ENCODE data around the gene NKD1.

Gene NKD1

GRCh38 chr16:50555952-50556673, 7.9 kb downstream of the NKD1 start:
- DNase-seq, result no peak

GRCh38 chr16:50557046-50557445, 8.8 kb downstream of the NKD1 start:
- no peak for DNase-seq

GRCh38 chr16:50558913-50559312, 10.7 kb downstream of the NKD1 start:
- no peak for DNase-seq

GRCh38 chr16:50559342-50559741, 11.1 kb downstream of the NKD1 start:
- no peak for DNase-seq

DNA sequence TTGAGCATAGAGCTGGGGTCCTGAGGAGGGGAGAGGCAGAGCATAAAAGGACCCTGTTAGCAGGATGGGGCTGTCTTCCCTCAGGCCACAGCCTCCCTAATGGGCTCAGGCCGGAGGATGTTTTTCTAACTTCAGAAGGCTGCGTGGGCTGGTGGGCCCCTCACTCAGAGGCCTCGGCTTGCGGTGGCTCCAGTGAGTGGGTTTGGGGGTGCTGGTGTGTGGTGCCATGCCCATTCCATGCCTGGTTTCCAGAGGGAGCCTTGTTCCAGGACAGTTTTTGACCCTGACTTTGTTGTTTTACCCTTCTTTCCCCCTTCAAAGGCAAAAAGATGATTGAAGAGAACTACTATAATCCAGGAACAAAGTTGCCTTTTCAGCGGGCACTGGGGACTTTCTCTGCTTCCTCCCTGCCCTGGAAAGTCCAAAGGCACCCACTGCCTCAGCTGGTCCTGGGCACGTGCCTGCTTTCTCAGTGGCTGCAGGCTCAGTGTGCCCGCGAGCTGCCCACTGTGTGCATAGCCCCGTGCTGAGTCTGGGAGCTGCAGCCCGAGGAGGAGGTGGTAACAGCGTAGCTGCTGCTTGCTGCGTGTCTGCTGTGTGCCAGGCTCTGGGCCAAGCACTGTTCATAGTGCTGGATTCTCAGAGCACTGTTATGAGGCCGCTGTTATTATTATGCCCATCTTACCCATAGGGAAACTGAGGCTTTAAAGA, 11.8 kb downstream of the NKD1 start:
- DNase-seq, result peak in 14 of 58 donors; percentile 9 to 41 (median 22)

DNA sequence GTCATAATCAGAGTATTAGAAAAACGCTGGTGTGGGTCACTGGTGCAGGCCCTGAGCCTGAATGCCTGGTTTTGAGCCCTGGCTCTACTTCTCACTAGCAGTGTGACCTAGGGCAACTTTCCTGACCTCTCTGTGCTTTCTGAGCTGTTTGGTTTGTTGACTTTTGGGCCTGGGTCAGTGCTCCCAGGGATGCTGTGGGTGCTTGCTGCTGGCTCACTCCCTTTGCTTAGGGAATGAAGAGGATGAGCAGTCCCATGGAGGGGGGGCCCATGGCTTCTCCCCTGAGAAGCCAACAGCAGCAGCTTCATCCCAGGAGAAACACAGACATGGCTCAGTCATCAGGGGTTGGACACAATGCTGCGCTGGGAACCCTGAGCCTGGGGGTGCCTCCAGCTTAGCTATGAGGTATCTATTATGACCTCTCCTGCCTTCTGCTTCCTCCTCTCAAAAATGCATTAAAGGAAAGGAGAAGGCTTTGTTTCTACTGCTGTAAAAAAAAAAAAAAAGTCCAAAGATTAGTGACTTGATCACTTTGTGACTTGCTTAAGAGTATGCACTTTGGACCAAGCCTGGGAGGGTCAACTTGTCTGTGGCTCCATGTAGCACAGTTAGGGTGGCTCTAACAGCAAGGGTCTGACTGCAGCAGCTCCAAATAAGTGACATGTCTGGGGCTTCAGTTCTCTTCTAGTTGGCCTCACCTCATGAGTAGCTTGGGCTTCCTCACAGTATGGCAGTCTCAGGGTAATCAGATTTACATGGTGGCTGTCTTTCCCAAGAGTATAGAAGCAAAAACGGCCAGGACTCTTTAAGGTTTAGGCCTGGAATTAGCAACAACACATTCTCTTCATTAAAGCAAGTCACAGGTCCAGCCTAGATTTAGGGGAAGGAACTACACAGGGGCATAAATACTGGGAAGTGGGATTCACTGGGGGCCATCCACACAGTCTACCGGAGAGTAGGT, 13.0 kb downstream of the NKD1 start:
- DNase-seq, result no peak

- DNase-seq, result no peak
Measured at GRCh38 chr16:50562657-50563056, 14.5 kb downstream of the NKD1 start.

DNA sequence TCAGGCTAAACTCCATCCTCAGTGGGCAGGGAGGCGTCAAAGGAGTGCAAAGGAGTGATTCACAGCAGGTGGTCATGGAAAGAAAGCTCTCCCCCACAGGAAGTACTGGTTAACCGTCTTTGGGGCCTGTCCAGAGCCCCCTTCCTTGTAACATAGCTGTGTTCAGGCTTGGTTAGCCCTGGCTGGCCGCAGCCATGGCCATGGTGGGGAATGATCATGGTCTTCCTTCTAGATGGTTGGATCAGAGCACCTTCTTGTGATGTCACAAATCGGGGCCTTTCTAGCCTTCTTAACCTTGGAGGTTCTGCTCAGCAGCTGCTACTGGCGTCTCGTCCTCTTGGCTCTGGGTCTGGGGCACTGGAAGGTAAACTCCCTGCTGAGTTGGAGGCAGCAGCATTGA, 15.8 kb downstream of the NKD1 start:
- no peak for DNase-seq

- DNase-seq, result no peak
Measured at GRCh38 chr16:50565428-50565827, 17.2 kb downstream of the NKD1 start.

DNA sequence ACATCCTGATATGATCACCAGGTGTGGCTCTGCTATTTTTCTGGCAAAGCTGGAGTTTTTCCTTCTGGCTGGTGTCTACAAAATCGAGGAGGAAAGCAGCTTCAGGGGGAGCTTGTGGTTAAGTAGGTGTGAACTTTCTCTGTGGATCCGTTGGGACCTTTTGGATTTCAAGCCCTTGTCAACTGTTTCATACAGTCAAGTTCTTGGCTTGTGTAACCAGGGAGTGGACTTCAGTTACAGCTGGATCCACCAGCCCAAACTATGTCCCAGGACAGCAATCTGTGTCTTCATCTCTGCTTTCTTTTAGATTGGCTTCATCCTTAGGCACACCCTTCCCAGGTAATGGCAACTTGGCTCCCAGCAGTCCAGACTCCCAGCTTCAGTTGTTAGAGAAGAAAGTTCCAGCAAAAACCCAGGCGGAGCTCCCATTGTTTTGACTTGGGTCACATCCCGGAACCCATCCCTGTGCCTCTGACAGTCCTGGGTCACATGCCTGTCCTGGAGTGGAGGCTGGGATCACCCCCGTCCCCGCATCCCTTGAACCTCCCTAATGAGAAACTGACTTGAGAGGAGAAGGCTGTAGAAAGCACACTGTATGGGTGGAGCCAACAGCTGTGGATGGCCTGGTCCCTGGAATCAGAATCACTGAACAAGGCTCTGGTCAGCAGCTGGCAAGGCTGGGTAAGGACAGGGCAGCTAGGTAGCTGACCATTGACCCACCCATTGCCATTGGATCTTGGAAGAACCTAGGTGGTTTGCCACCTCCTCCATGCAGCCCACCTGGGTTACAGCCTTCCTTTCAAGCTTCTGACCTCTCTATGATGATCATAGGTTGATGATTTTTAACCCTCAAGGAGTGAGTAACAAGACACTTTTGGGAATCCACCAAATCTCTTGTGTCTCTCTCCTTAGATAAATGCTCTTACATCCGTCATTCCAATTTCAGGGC, 18.1 kb downstream of the NKD1 start:
- no peak for DNase-seq

DNA sequence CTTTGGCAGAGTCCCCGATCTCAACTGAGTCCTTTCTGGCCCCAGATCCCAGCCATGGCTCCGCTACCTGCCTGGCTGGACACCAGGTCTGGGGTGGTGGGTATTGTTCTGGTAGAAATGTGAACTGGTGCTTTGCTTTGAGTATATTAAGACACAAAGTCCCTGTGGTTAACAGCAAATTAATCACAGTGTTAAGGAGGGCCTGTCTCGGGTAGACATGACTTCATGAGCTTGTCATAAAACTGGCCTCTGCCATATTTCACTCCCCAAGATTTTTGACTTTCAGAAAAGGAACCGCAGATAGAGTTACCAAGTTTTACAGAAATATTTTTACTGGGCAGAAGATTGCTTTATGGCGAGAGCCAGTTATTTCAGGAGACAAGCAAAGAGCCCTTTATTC, 19.5 kb downstream of the NKD1 start:
- no peak for DNase-seq

DNA sequence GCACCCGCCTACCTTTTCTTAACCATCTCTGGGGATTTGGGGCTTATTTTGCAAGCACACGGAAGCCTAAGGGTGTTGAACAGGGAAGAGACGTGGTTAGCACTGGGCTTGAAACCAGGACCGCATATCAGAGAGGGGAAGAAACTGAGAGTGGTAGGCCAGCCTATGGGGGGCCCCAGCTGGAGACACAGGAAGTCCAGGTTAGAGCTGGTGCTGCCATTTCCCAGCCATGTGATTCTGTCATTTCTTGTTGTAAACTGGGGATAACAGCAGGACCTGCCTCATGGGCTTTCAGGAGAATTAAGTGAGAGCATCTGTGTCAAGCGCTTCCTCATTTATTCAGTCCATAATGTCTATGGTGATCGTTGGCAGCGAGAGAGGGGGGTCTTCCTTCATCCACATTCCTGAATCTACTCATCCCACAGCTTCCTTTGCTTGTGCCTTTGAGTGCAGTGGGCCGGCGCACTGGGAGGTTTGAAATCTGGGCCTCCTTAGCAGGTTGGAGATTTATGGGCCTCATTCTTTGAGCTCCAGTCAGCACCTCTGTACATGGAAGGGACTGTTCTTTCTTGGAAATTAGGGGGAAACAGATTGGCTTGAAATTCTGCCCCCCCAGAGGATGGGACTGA, 20.1 kb downstream of the NKD1 start:
- no peak for DNase-seq

- DNase-seq, result no peak
Measured at GRCh38 chr16:50570354-50570753, 22.2 kb downstream of the NKD1 start.

DNA sequence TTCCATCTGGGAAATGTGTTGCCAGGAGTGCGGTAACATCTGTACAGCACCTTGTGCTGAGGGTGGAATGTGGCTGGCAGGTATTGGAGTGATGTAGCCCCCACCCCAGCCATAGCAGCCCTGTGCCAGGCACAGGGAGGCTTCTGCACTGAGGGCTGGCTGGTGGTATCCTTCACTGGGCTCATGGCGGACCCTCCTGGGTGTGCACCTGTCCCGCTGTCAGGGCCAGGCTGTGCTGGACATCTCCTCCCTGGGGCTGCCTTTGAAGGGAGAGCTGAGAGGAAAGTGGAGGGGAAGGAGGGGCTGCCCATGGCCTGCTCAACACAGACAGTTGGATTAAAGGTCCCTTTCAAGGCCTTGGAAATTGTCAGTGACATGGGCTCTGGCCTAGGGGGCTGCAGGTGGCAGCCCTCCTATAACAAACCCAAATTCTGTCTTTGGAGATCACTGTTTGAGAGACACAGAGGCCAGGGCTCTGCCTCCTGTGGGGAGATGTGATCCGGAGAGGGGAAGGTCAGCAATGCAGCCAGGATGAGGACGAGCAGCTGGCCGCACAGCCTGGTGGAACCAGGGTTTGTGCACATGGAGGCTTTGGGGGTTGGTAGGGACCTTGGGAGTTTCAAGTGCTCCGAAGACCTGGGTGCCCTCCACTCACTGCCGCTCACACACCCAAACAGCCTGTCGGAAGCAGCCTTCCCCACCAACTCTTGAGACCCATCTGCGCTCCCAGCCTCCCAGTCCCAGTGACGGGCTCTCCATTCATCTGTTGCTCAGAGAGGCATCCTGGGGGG, 22.8 kb downstream of the NKD1 start:
- no peak for DNase-seq

DNA sequence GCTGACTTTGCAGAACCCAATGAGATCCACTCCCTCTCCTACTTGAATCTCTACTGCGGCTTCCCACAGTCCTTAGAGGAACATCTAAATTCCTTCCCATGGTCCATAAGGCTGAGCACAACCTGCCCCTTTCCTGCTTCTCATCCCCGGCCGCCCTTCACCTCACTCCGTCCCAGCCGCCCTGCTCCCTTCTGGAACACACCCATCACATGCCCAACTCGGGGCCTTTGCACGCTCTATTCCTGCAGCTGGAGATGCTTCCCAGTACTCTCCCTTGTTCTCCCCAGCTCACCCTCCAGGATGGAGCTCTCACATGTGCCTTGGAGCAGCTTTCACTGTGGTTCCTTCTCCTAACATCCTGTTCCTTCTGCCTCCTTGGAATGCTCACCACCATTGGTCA, 23.6 kb downstream of the NKD1 start:
- no peak for DNase-seq

- DNase-seq, result no peak
Measured at GRCh38 chr16:50572700-50573099, 24.5 kb downstream of the NKD1 start.

DNA sequence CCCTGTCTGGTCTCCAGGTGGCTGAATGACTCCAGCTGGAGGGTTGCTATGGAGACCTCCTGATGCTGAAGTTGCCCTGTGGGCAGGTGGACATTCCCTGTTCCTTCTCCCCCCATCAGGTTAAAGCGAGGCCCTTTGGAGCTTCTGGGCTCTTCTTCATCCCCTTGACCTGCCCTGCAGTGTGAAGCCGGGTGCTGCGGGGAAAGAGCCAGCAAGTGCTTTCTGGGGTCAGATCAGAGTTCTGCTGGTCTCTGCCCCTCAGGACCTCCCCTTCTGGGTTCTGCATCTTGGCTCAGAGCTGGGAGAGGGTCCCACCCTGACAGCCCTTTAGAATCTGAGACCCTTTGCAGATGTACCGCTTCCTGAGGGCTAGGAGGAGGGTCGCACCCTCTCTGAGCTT, 25.1 kb downstream of the NKD1 start:
- DNase-seq, result no peak

DNA sequence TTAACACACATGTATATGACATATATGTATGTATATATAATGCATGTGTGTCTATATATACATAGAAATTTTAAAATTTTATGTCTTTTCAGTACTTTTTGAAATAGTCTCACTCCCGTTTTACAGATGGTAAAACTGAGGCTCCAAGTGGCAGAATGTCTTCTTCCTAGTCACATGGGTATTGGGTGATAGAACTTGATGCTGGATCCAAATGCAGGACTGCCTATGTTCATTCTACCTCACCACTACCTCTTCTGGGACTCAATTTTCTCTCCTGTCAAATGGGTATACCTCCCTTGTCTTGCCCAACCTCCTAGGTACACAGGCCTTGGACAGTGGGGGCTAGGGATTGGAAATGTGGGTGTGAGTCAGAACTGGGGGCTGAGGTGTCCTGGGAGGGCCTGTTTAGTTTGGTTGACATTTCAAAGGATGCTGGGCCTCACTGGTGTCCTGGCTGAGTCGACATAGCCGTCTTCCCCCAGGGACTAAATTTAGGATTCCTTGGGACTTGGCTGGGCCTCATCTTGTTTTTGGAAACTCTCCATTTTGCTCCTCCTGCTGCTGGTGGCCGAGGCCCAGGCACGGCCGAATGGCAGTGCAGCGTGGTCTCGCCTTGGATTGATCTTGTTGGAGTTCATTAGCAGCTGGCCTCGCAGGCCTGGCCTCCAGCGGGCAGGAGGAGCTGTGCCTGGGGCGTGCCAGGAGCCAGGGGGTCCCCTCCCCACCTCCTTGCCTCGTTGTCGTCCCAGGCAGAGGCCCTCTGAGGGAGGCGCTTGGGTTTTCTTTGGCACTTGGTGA, 25.9 kb downstream of the NKD1 start:
- DNase-seq, result peak in 17 of 58 donors; percentile 7 to 46 (median 19)

DNA sequence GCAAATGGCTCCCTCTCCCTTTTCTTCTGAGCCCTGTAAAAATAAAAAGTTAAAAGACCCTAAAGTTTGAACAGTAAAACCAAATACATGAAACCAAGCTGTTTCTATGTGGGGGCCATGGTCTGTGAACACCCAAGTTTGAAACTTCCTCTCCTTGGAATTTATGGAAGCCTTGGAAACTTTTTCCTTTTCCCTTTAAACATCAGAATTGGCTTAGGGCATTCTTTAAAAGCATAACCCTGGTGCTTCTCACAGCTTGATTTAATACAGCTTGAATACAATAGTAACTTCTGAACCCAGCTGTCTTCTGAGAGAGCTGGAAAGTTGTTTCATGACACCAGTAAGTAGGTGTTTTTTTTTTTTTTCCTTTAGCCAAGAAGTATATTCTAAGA, 26.5 kb downstream of the NKD1 start:
- DNase-seq, result no peak

All from anterior cingulate cortex (tissue), 58 donors.